ENCODE measurements around the gene GADD45G. TPM values are rescaled to one million over a fixed set of nuclear protein-coding genes. Genes with fewer than 3 reads are reported as not detected.

Gene GADD45G
- total and polyA plus RNA-seq, 10 of the 15 experiments (the other 5 are each of a cell fraction or from before 2014, with no cell fraction given), result 0.07 to 1.00 (median 0.29) TPM; not detected in 4

DNA sequence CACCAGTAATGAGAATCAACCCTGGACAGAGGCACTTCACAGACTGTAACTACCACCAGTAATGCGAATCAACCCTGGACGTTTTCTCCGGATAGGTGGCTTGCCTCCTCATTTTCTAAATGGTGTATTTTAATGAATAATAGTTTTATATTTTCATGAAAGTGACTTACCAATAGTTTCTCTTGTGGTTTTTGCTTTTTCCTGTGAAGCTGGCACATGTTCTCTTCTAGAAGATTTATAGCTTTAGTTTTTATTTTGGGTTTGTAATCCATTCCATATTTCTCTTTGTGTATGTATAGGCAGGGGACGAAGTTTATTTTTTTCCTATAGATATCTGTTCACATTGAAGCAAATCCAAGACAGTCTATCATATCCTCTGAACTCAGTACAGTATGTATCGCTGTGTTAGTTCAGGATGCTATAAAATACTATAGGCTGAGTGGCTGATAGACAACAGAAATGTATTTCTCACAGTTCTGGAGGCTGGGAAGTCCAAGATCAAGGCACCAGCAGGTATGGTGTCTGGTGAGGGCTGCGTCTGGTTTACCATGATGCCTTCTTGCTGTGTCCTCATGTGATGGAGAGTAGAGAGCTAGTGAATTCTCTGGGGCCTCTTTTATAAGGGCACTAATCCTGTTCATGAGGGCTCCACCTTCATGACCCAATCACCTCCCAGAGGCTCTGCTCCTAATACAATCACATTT lies 46.5 kb upstream of the GADD45G start:
- ChIA-PET SMC1A (ENCODE audit: uncharacterized antibody, unreplicated experiment) (interaction anchor here (0.7 to 1.8 kb wide), 3 partner anchors 9 to 17 kb away, joined by 3 to 5 read pairs (median 4); no protein-coding TSS in a partner anchor), POLR2A (no interaction called here), RAD21 (ENCODE audit: unreplicated experiment) (interaction anchor here (1.3 kb wide), 1 partner anchor 9 kb away, joined by 4 read pairs; no protein-coding TSS in a partner anchor), CTCF (interaction anchor here (3.6 kb wide), 1 partner anchor 9 kb away, joined by 20 read pairs; no protein-coding TSS in a partner anchor)
- in situ Hi-C loops (cut with MboI), result no loop called here
- no peak overlapping the region for H3K27ac ChIP-seq (ENCODE audit: control insufficient read depth, insufficient read depth)
- no peak for TF ChIP-seq TAF1 (IDR thresholded peaks at IDR 0.05; ENCODE audit: borderline replicate concordance, low read depth, low read length)
- TF ChIP-seq, protein P1, sequence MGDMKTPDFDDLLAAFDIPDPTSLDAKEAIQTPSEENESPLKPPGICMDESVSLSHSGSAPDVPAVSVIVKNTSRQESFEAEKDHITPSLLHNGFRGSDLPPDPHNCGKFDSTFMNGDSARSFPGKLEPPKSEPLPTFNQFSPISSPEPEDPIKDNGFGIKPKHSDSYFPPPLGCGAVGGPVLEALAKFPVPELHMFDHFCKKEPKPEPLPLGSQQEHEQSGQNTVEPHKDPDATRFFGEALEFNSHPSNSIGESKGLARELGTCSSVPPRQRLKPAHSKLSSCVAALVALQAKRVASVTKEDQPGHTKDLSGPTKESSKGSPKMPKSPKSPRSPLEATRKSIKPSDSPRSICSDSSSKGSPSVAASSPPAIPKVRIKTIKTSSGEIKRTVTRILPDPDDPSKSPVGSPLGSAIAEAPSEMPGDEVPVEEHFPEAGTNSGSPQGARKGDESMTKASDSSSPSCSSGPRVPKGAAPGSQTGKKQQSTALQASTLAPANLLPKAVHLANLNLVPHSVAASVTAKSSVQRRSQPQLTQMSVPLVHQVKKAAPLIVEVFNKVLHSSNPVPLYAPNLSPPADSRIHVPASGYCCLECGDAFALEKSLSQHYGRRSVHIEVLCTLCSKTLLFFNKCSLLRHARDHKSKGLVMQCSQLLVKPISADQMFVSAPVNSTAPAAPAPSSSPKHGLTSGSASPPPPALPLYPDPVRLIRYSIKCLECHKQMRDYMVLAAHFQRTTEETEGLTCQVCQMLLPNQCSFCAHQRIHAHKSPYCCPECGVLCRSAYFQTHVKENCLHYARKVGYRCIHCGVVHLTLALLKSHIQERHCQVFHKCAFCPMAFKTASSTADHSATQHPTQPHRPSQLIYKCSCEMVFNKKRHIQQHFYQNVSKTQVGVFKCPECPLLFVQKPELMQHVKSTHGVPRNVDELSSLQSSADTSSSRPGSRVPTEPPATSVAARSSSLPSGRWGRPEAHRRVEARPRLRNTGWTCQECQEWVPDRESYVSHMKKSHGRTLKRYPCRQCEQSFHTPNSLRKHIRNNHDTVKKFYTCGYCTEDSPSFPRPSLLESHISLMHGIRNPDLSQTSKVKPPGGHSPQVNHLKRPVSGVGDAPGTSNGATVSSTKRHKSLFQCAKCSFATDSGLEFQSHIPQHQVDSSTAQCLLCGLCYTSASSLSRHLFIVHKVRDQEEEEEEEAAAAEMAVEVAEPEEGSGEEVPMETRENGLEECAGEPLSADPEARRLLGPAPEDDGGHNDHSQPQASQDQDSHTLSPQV (IDR thresholded peaks at IDR 0.05), result no peak
- no peak for TF ChIP-seq ZBED1 (IDR thresholded peaks at IDR 0.05; ENCODE audit: borderline replicate concordance)
- no peak for TF ChIP-seq CHD1 (IDR thresholded peaks at IDR 0.05; ENCODE audit: low read depth, low read length)
- no peak for TF ChIP-seq TARDBP (IDR thresholded peaks at IDR 0.05; ENCODE audit: borderline replicate concordance)
- no peak for TF ChIP-seq JUND (IDR thresholded peaks at IDR 0.05; ENCODE audit: low read depth, low read length)
- TF ChIP-seq MEF2A (IDR thresholded peaks at IDR 0.05; ENCODE audit: insufficient read depth, low read depth, low read length), result no peak
- TF ChIP-seq, protein P2, sequence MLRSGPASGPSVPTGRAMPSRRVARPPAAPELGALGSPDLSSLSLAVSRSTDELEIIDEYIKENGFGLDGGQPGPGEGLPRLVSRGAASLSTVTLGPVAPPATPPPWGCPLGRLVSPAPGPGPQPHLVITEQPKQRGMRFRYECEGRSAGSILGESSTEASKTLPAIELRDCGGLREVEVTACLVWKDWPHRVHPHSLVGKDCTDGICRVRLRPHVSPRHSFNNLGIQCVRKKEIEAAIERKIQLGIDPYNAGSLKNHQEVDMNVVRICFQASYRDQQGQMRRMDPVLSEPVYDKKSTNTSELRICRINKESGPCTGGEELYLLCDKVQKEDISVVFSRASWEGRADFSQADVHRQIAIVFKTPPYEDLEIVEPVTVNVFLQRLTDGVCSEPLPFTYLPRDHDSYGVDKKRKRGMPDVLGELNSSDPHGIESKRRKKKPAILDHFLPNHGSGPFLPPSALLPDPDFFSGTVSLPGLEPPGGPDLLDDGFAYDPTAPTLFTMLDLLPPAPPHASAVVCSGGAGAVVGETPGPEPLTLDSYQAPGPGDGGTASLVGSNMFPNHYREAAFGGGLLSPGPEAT (IDR thresholded peaks at IDR 0.05; ENCODE audit: low read depth), result no peak
- TF ChIP-seq RB1 (IDR thresholded peaks at IDR 0.05; ENCODE audit: borderline replicate concordance), result no peak
- BruUV-seq (replicated peaks), result no TSS peak
- H4K20me1 ChIP-seq (ENCODE audit: control insufficient read depth, insufficient read depth), result no peaks in the 10 kb centered on the region
- 58% methylated on average over 6 of the region's 6 CpGs for WGBS (ENCODE audit: insufficient coverage, insufficient replicate concordance, low lambda C conversion rate, missing lambda C conversion rate)
- ATAC-seq (no peak), FAIRE-seq (no peak), DNase-seq (ENCODE audit: low read depth, low spot score) (no peak)
- H3K9ac ChIP-seq (ENCODE audit: control insufficient read depth, insufficient read depth, low read length), result no peak overlapping the region
- intact Hi-C loops (cut with micrococcal nuclease; ENCODE audit: unreplicated experiment), result no loop called here
- no peaks in the 10 kb centered on the region for H3K27me3 ChIP-seq (replicated peaks in 1 of 2; ENCODE audit: control insufficient read depth in 2 of 2, insufficient read depth in 2 of 2, low read length in 1 of 2)
- no peak overlapping the region for H2AFZ ChIP-seq (ENCODE audit: control insufficient read depth, low read depth, low read length)
- H3K4me2 ChIP-seq (ENCODE audit: control insufficient read depth, insufficient read depth), result no peak overlapping the region
- peaks cover 35% of the 10 kb centered on the region for H3K4me1 ChIP-seq (ENCODE audit: control insufficient read depth, insufficient read depth, low read length)
- H3K36me3 ChIP-seq (ENCODE audit: control insufficient read depth in 2 of 2, insufficient read depth in 2 of 2, low read length in 1 of 2), result no peaks in the 10 kb centered on the region
- no peaks in the 10 kb centered on the region for H3K9me3 ChIP-seq (replicated peaks; ENCODE audit: control insufficient read depth, insufficient read depth, low read length)
- H3K4me3 ChIP-seq, result no peak overlapping the region
- H3K79me2 ChIP-seq (ENCODE audit: control insufficient read depth, insufficient read depth, low read length), result no peaks in the 10 kb centered on the region

All from GM12878 (cell line).